H1 (cell line): ENCODE measurements around the gene SPTB. TPM values are rescaled to one million over a fixed set of nuclear protein-coding genes. Genes with fewer than 3 reads are reported as not detected.

Source experiments
- CTCF ChIA-PET: fragments of 300-600 bp; sonication (Branson Sonifier 250); formaldehyde crosslinking; loops from one replicate; lab custom pipeline; 2021; ENCODE audit not compliant: partially characterized antibody; lab: Charles Lee
- POLR2A ChIA-PET: fragments of 300-600 bp; sonication (Branson Sonifier 250); formaldehyde crosslinking; loops from one replicate; lab custom pipeline; 2021; ENCODE audit warnings: inconsistent platforms; ENCODE audit not compliant: partially characterized antibody; lab: Charles Lee
- DNase-seq, 2 experiments: peaks; one replicate each; pipeline versions ENCODE4 v3.0.0 to v3.0.0-alpha.2; 2010 to 2022; ENCODE audit warnings: low spot score in 2 of 2, low read depth in 1 of 2, mixed read lengths in 1 of 2
- FAIRE-seq: peaks from 2 replicates; lab custom pipeline; 2011; peaks lifted over from hg19 to GRCh38; lab: Jason Lieb, UNC
- H2AFZ ChIP-seq: 2 replicates; pipeline ENCODE4 v1.8.1; 2012; ENCODE audit warnings: low read length, inconsistent platforms
- H2AK5ac ChIP-seq: 2 replicates; pipeline ENCODE4 v1.6.1; 2013; ENCODE audit warnings: low read depth, low read length
- H2BK120ac ChIP-seq: replicated peaks from 2 replicates; pipeline ENCODE3; 2013; ENCODE audit warnings: low read depth, low read length, inconsistent platforms
- H2BK12ac ChIP-seq: 2 replicates; pipeline ENCODE4 v1.6.1; 2013; ENCODE audit warnings: low read depth, low read length
- H2BK15ac ChIP-seq: 2 replicates; pipeline ENCODE4 v1.6.1; 2013; ENCODE audit warnings: low read length
- H2BK20ac ChIP-seq: 2 replicates; pipeline ENCODE4 v1.6.1; 2013; ENCODE audit warnings: low read length
- H2BK5ac ChIP-seq: 2 replicates; pipeline ENCODE4 v1.6.1; 2013; ENCODE audit warnings: low read depth, low read length
- H3K14ac ChIP-seq: 2 replicates; pipeline ENCODE4 v1.6.1; 2013; ENCODE audit warnings: inconsistent platforms; ENCODE audit not compliant: insufficient read length
- H3K18ac ChIP-seq: 2 replicates; pipeline ENCODE4 v1.6.1; 2013; ENCODE audit warnings: low read length; ENCODE audit errors: extremely low read depth
- H3K23ac ChIP-seq: 2 replicates; pipeline ENCODE4 v1.6.1; 2013; ENCODE audit warnings: inconsistent platforms; ENCODE audit not compliant: insufficient read length
- H3K23me2 ChIP-seq: 2 replicates; pipeline ENCODE4 v1.6.1; 2013; ENCODE audit warnings: low read depth, low read length
- H3K27ac ChIP-seq: 2 replicates; pipeline ENCODE4 v1.6.1; 2011; ENCODE audit warnings: low read depth, low read length, inconsistent platforms
- H3K27me3 ChIP-seq, 4 experiments: replicated peaks in 1 of 4; 1 replicate in 1 of 4; 2 replicates in 3 of 4; pipeline versions ENCODE4 v1.6.1 to v1.8.1; 2011 to 2013; ENCODE audit warnings: low read length in 3 of 4, mild to moderate bottlenecking in 3 of 4, inconsistent platforms in 2 of 4, mixed read lengths in 2 of 4, moderate library complexity in 1 of 4; ENCODE audit not compliant: control insufficient read depth in 3 of 4, insufficient read depth in 3 of 4; ENCODE audit errors: extremely low read depth in 1 of 4
- H3K36me3 ChIP-seq, 4 experiments: 2 replicates each; pipeline versions ENCODE4 v1.6.1 to v1.8.1; 2011 to 2013; ENCODE audit warnings: mild to moderate bottlenecking in 4 of 4, low read length in 3 of 4, moderate library complexity in 2 of 4, control low read depth in 1 of 4, inconsistent platforms in 1 of 4; ENCODE audit not compliant: insufficient read depth in 4 of 4, control insufficient read depth in 2 of 4
- H3K4ac ChIP-seq: replicated peaks from 2 replicates; pipeline ENCODE3; 2013; ENCODE audit warnings: low read length, low read depth, mixed read lengths, inconsistent platforms; ENCODE audit not compliant: insufficient read length
- H3K4me1 ChIP-seq, 4 experiments: replicated peaks in 1 of 4; 1 replicate in 1 of 4; 2 replicates in 3 of 4; pipeline versions ENCODE4 v1.6.1 to v1.8.1; 2011 to 2013; ENCODE audit warnings: low read length in 3 of 4, inconsistent platforms in 2 of 4, mixed read lengths in 1 of 4; ENCODE audit not compliant: insufficient read depth in 4 of 4, control insufficient read depth in 3 of 4
- H3K4me2 ChIP-seq, 2 experiments: 2 replicates each; pipeline versions ENCODE4 v1.6.1 to v1.8.1; 2011 to 2013; ENCODE audit warnings: low read depth in 2 of 2, low read length in 2 of 2, control low read depth in 1 of 2, inconsistent platforms in 1 of 2, mild to moderate bottlenecking in 1 of 2; ENCODE audit not compliant: insufficient read depth in 1 of 2
- H3K4me3 ChIP-seq, 4 experiments: fragments of 200-600, 300-600 bp in 1 of 4; sonication (generic), shearing (Covaris generic), sonication (Bioruptor Twin) in 1 of 4; 2 replicates each; pipeline versions ENCODE4 v1.5.1 to v1.8.1; 2011 to 2016; ENCODE audit warnings: low read length in 4 of 4, low read depth in 3 of 4, control low read depth in 2 of 4, inconsistent platforms in 2 of 4, mild to moderate bottlenecking in 2 of 4, mixed read lengths in 1 of 4, moderate library complexity in 1 of 4; ENCODE audit not compliant: insufficient read depth in 2 of 4; ENCODE audit errors: extremely low read depth in 1 of 4
- H3K56ac ChIP-seq: replicated peaks from 2 replicates; pipeline ENCODE3; 2013; ENCODE audit warnings: low read depth, mild to moderate bottlenecking, mixed read lengths, low read length, inconsistent platforms; ENCODE audit not compliant: insufficient read length
- H3K79me1 ChIP-seq: 2 replicates; pipeline ENCODE4 v1.6.1; 2013; ENCODE audit warnings: low read depth, low read length, control low read depth
- H3K79me2 ChIP-seq, 2 experiments: 2 replicates each; pipeline versions ENCODE4 v1.6.1 to v1.8.1; 2012 to 2013; ENCODE audit warnings: low read length in 2 of 2, mild to moderate bottlenecking in 2 of 2, inconsistent platforms in 1 of 2; ENCODE audit not compliant: insufficient read depth in 2 of 2, control insufficient read depth in 1 of 2
- H3K9ac ChIP-seq, 4 experiments: replicated peaks in 1 of 4; 1 replicate in 1 of 4; 2 replicates in 3 of 4; pipeline versions ENCODE4 v1.6.1 to v1.8.1; 2011 to 2013; ENCODE audit warnings: low read depth in 3 of 4, low read length in 3 of 4, control low read depth in 2 of 4, mild to moderate bottlenecking in 2 of 4, moderate library complexity in 2 of 4, inconsistent platforms in 1 of 4; ENCODE audit errors: extremely low read depth in 1 of 4
- H3K9me3 ChIP-seq, 2 experiments: 2 replicates each; pipeline versions ENCODE4 v1.6.1 to v1.8.1; 2012 to 2013; ENCODE audit warnings: mild to moderate bottlenecking in 2 of 2, moderate library complexity in 2 of 2, control low read depth in 1 of 2, inconsistent platforms in 1 of 2, low read depth in 1 of 2, low read length in 1 of 2, mixed read lengths in 1 of 2; ENCODE audit not compliant: insufficient read depth in 2 of 2
- H4K20me1 ChIP-seq, 2 experiments: replicated peaks in 1 of 2; 2 replicates each; pipeline versions ENCODE3 to v1.8.1; 2011 to 2013; ENCODE audit warnings: inconsistent platforms in 2 of 2, low read length in 2 of 2, mild to moderate bottlenecking in 1 of 2; ENCODE audit not compliant: insufficient read depth in 2 of 2, control insufficient read depth in 1 of 2
- H4K5ac ChIP-seq: 2 replicates; pipeline ENCODE4 v1.6.1; 2013; ENCODE audit warnings: low read length, low read depth, mixed read lengths, inconsistent platforms; ENCODE audit not compliant: insufficient read length
- H4K8ac ChIP-seq: 2 replicates; pipeline ENCODE4 v1.8.0; 2013; ENCODE audit warnings: mild to moderate bottlenecking, moderate library complexity, low read length, inconsistent platforms; ENCODE audit not compliant: insufficient read depth; ENCODE audit errors: extremely low read depth
- H4K91ac ChIP-seq: replicated peaks from 2 replicates; pipeline ENCODE3; 2013; ENCODE audit warnings: low read length, mixed read lengths, inconsistent platforms; ENCODE audit not compliant: insufficient read length
- BCL11A ChIP-seq, 2 experiments: IDR thresholded peaks; one replicate each; pipeline ENCODE4 v1.6.1; 2011; ENCODE audit warnings: low read depth in 2 of 2, low read length in 2 of 2, mild to moderate bottlenecking in 2 of 2
- CBX8 ChIP-seq: fragments of 300-800, 300-1000 bp; sonication (generic); IDR thresholded peaks from 2 replicates; pipeline ENCODE4 v1.7.1; 2016; ENCODE audit warnings: low read depth, low read length, borderline replicate concordance
- EZH2 ChIP-seq: fragments of 200-600 bp; sonication (generic); IDR thresholded peaks from 2 replicates; pipeline ENCODE4 v1.7.1; 2012; ENCODE audit warnings: low read depth, mild to moderate bottlenecking, moderate library complexity, low read length, inconsistent platforms; ENCODE audit not compliant: severe bottlenecking
- HDAC6 ChIP-seq: IDR thresholded peaks from one replicate; pipeline ENCODE4 v1.7.1; 2012; ENCODE audit warnings: low read depth, mild to moderate bottlenecking, inconsistent platforms, low read length, moderate library complexity
- JUN ChIP-seq: IDR thresholded peaks from 2 replicates; pipeline ENCODE4 v1.6.1; 2011; ENCODE audit warnings: low read depth, mild to moderate bottlenecking, improper control_type of control experiment, low read length
- KDM5A ChIP-seq: fragments of 200-600 bp; IDR thresholded peaks from 2 replicates; pipeline ENCODE4 v1.7.1; 2012; ENCODE audit warnings: mild to moderate bottlenecking, low read length, inconsistent platforms, mixed read lengths
- TAF1 ChIP-seq: IDR thresholded peaks from 2 replicates; pipeline ENCODE4 v1.6.1; 2011; ENCODE audit warnings: mild to moderate bottlenecking, low read depth, low read length
- TBP ChIP-seq: IDR thresholded peaks from 2 replicates; pipeline ENCODE4 v1.6.1; 2011; ENCODE audit warnings: low read depth, low read length, improper control_type of control experiment
- WGBS, 2 experiments: shearing (Covaris generic) in 1 of 2; methylation state at CpG; one replicate each; pipeline versions ENCODE4 v1.1.6 to v1.1.7; 2013 to 2015; ENCODE audit warnings: low lambda C conversion rate in 2 of 2, mixed read lengths in 2 of 2, inconsistent platforms in 1 of 2, low coverage in 1 of 2, missing lambda C conversion rate in 1 of 2; ENCODE audit not compliant: insufficient replicate concordance in 2 of 2, insufficient coverage in 1 of 2, insufficient read length in 1 of 2; ENCODE audit errors: extremely low coverage in 1 of 2, missing lambda C conversion rate in 1 of 2; 5-methylcytosine and 5-hydroxymethylcytosine counted together
- polyA plus RNA-seq, 7 experiments: library from polyadenylated mRNA; depleted of rRNA in 3 of 7; stranded (reverse) in 5 of 7; unstranded in 2 of 7; fragments of >200 nt in 5 of 7; fragments of 200-250 nt in 2 of 7; gene quantifications; 1 replicate in 5 of 7; 2 replicates in 1 of 7; 4 replicates in 1 of 7; pipeline versions ENCODE4 v1.2.1 to v1.2.3, GENCODE V29; 2011 to 2013; ENCODE audit warnings: missing spikeins in 2 of 7, mixed read lengths in 2 of 7
- total RNA-seq: library from RNA; stranded (reverse); fragmentation: NEBNext Ultra II Directional; extraction: Animal tissue kit (Norgen Biotek cat#: 25700); gene quantifications from 2 replicates; pipeline ENCODE4 v1.2.1, GENCODE V29; 2021

The SPTB gene
- total and polyA plus RNA-seq, 2 of the 8 experiments (the other 6 are each of a cell fraction or from before 2014, with no cell fraction given): 0.30 to 2.4 TPM

GRCh38 chr14:64746298-64747250, 133.1 kb downstream of the SPTB start:
- Histone ChIP-seq H3K14ac (no peak overlapping the region), H3K9me3 (no peaks in the 10 kb centered on the region), H3K79me1 (no peaks in the 10 kb centered on the region; the same call in 1 of the 2 replicates), H2BK5ac (no peak overlapping the region), H3K56ac (no peak overlapping the region), H3K79me2 (no peaks in the 10 kb centered on the region), H3K23ac (no peak overlapping the region), H4K8ac (no peak overlapping the region), H3K9ac (no peak overlapping the region; a peak in 1 of 7 replicates), H3K4ac (no peak overlapping the region), H3K18ac (no peak overlapping the region), H4K91ac (no peak overlapping the region), H2AFZ (no peak overlapping the region), H2BK20ac (no peak overlapping the region), H3K27me3 (no peaks in the 10 kb centered on the region), H4K20me1 (peaks cover 7 to 9% of the 10 kb centered on the region in 2 experiments), H3K36me3 (peaks cover 17 to 59% (median 39%) of the 10 kb centered on the region in 4 experiments), H2BK12ac (no peak overlapping the region), H4K5ac (no peak overlapping the region), H2AK5ac (no peak overlapping the region), H3K4me2 (no peak overlapping the region), H3K4me3 (no peak overlapping the region), H3K23me2 (no peaks in the 10 kb centered on the region), H3K4me1 (no peaks in the 10 kb centered on the region), H3K27ac (no peak overlapping the region; the same call in 1 of the 2 replicates), H2BK15ac (no peak overlapping the region), H2BK120ac (no peak overlapping the region)
- ChIA-PET CTCF (interaction anchor here (0.7 to 2.9 kb wide), 20 partner anchors 10 to 77 kb away, joined by 3 to 17 read pairs (median 5); no protein-coding TSS in a partner anchor), POLR2A (interaction anchor here (0.6 to 2.5 kb wide), 9 partner anchors 8 to 168 kb away, joined by 3 to 7 read pairs (median 3); partner anchors contain the start of gene CHURC1)
- FAIRE-seq (no peak), DNase-seq (no peak)
- WGBS, 2 experiments: 84% methylated on average over 12 of the region's 12 CpGs; no CpG with 5 or more reads in 1 of the 2 experiments
- TF ChIP-seq HDAC6 (no peak), KDM5A (no peak), EZH2 (no peak), JUN (no peak), TBP (no peak), TAF1 (no peak), CBX8 (no peak), BCL11A (IDR thresholded peaks at IDR 0.05; ENCODE audit: low read depth in 2 of 2, low read length in 2 of 2) (no peak)
